Measurements from ENCODE around the gene CELSR1. TPM values are rescaled to one million over a fixed set of nuclear protein-coding genes. Genes with fewer than 3 reads are reported as not detected.
"Not testable (repeated sequence)": the region's sequence is repeated elsewhere in the genome, so short reads cannot be mapped to it uniquely, and the experiment has no call there.

Gene CELSR1
- total RNA-seq, 1 experiment from 2014 or later, result 22.6 TPM

GRCh38 chr22:46471901-46472721 is 65.3 kb downstream of the CELSR1 start:
- no peaks in the 10 kb centered on the region for H3K4me1 ChIP-seq (ENCODE audit: insufficient read depth, low read length)
- H3K18ac ChIP-seq (ENCODE audit: insufficient read length, low read depth, low read length), result no peak overlapping the region
- H3K27me3 ChIP-seq (ENCODE audit: insufficient read depth, low read length), result no peaks in the 10 kb centered on the region
- Mint-ChIP-seq H3K4me3 (no peak overlapping the region), H3K27me3 (ENCODE audit: low read depth) (no peaks in the 10 kb centered on the region; the same call in 1 of the 2 replicates), H3K9me3 (peaks cover 12 to 18% of the 10 kb centered on the region in 2 experiments), H3K36me3 (ENCODE audit: insufficient read depth in 1 of 3, low read depth in 3 of 3) (peaks cover 7 to 19% (median 7%) of the 10 kb centered on the region in 3 experiments), H3K27ac (peak overlapping the region in 2 of 3 experiments; percentile 28 to 73; a peak in 2 of 7 replicates), H3K4me1 (peaks cover 3% of the 10 kb centered on the region in 2 experiments; a peak in 1 of 4 replicates)
- no peaks in the 10 kb centered on the region for H3K79me2 ChIP-seq (ENCODE audit: insufficient read depth, low read length)
- DNase-seq, result no peak
- H2BK15ac ChIP-seq (ENCODE audit: low read depth, low read length), result no peak overlapping the region
- no peaks in the 10 kb centered on the region for H3K79me1 ChIP-seq (ENCODE audit: insufficient read depth, low read depth, low read length, poor library complexity, severe bottlenecking)
- no peak overlapping the region for H2BK120ac ChIP-seq (ENCODE audit: low read depth, low read length, poor library complexity, severe bottlenecking)
- H2BK12ac ChIP-seq (ENCODE audit: insufficient read length, low read depth, low read length), result no peak overlapping the region
- no peak overlapping the region for H2BK5ac ChIP-seq (ENCODE audit: insufficient read length, low read length)
- no peak overlapping the region for H3K9ac ChIP-seq (ENCODE audit: extremely low read depth, insufficient read length, low read length)
- H3K56ac ChIP-seq (ENCODE audit: insufficient read length, low read depth, low read length), result no peak overlapping the region
- no peak overlapping the region for H3K4me2 ChIP-seq (ENCODE audit: insufficient read depth, insufficient read length, low read length)
- no peak overlapping the region for H4K91ac ChIP-seq (ENCODE audit: insufficient read length, low read depth, low read length)
- H3K14ac ChIP-seq (ENCODE audit: insufficient read depth, low read length), result no peak overlapping the region
- H4K8ac ChIP-seq (replicated peaks; ENCODE audit: insufficient read length, low read depth, low read length), result no peak overlapping the region
- H2AFZ ChIP-seq (ENCODE audit: low read length), result no peak overlapping the region
- no peak overlapping the region for H3K23ac ChIP-seq (ENCODE audit: insufficient read length, low read depth, low read length)
- H3T11ph ChIP-seq (ENCODE audit: low read length), result no peak overlapping the region
- no peaks in the 10 kb centered on the region for H3K9me3 ChIP-seq (ENCODE audit: control insufficient read depth, low read depth, low read length)
- H3K4ac ChIP-seq (ENCODE audit: low read depth, low read length), result no peak overlapping the region
- H2BK20ac ChIP-seq (ENCODE audit: low read depth, low read length, poor library complexity, severe bottlenecking), result no peak overlapping the region
- no peak overlapping the region for H4K5ac ChIP-seq (ENCODE audit: insufficient read length, low read depth, low read length)
- H2AK5ac ChIP-seq (ENCODE audit: insufficient read length, low read length), result no peak overlapping the region
- no peak overlapping the region for H3K27ac ChIP-seq (ENCODE audit: insufficient read length, low read depth, low read length)
- no peak for TF ChIP-seq CTCF (conservative IDR thresholded peaks at IDR 0.05)
- no peaks in the 10 kb centered on the region for H3K23me2 ChIP-seq (ENCODE audit: insufficient read length, low read depth, low read length, poor library complexity, severe bottlenecking)
- no peaks in the 10 kb centered on the region for H4K20me1 ChIP-seq (ENCODE audit: control insufficient read depth, insufficient read depth, insufficient read length)
- WGBS (ENCODE audit: extremely low coverage, insufficient read length, low lambda C conversion rate), result no CpG with 5 or more reads among the region's 33 CpGs

- H2BK120ac ChIP-seq (ENCODE audit: low read depth, low read length, poor library complexity, severe bottlenecking); H4K91ac ChIP-seq (ENCODE audit: insufficient read length, low read depth, low read length); H3T11ph ChIP-seq (ENCODE audit: low read length); H3K4me3 Mint-ChIP-seq; H3K27ac Mint-ChIP-seq; H3K18ac ChIP-seq (ENCODE audit: insufficient read length, low read depth, low read length); H2AFZ ChIP-seq (ENCODE audit: low read length); H2BK20ac ChIP-seq (ENCODE audit: low read depth, low read length, poor library complexity, severe bottlenecking); H4K8ac ChIP-seq (replicated peaks; ENCODE audit: insufficient read length, low read depth, low read length); H2BK15ac ChIP-seq (ENCODE audit: low read depth, low read length); H3K4ac ChIP-seq (ENCODE audit: low read depth, low read length); H3K9me3 ChIP-seq (ENCODE audit: control insufficient read depth, low read depth, low read length); H3K4me1 Mint-ChIP-seq; H3K56ac ChIP-seq (ENCODE audit: insufficient read length, low read depth, low read length); H3K23ac ChIP-seq (ENCODE audit: insufficient read length, low read depth, low read length); H4K5ac ChIP-seq (ENCODE audit: insufficient read length, low read depth, low read length); H4K20me1 ChIP-seq (ENCODE audit: control insufficient read depth, insufficient read depth, insufficient read length); H3K27ac ChIP-seq (ENCODE audit: insufficient read length, low read depth, low read length); H3K79me2 ChIP-seq (ENCODE audit: insufficient read depth, low read length); H3K27me3 Mint-ChIP-seq (ENCODE audit: low read depth); H3K4me2 ChIP-seq (ENCODE audit: insufficient read depth, insufficient read length, low read length); H2BK5ac ChIP-seq (ENCODE audit: insufficient read length, low read length); DNase-seq; H3K23me2 ChIP-seq (ENCODE audit: insufficient read length, low read depth, low read length, poor library complexity, severe bottlenecking); H3K79me1 ChIP-seq (ENCODE audit: insufficient read depth, low read depth, low read length, poor library complexity, severe bottlenecking); H2AK5ac ChIP-seq (ENCODE audit: insufficient read length, low read length); H3K9ac ChIP-seq (ENCODE audit: extremely low read depth, insufficient read length, low read length); H3K4me1 ChIP-seq (ENCODE audit: insufficient read depth, low read length); H3K27me3 ChIP-seq (ENCODE audit: insufficient read depth, low read length); H3K14ac ChIP-seq (ENCODE audit: insufficient read depth, low read length); H2BK12ac ChIP-seq (ENCODE audit: insufficient read length, low read depth, low read length): not testable (repeated sequence)
- WGBS (ENCODE audit: extremely low coverage, insufficient read length, low lambda C conversion rate), result no CpG with 5 or more reads among the region's 6 CpGs
- Mint-ChIP-seq H3K9me3 (peaks cover 12 to 18% of the 10 kb centered on the region in 2 experiments), H3K36me3 (ENCODE audit: insufficient read depth in 1 of 3, low read depth in 3 of 3) (peaks cover 7 to 15% (median 7%) of the 10 kb centered on the region in 3 experiments)
Observed at GRCh38 chr22:46471330-46471729, 66.1 kb downstream of the CELSR1 start.

Measured in H9 (cell line).